Tibial artery (tissue), 4 donors: ENCODE results near the gene NUDT7.

Experiments
- DNase-seq, 2 donors: peaks; one replicate each; pipeline ENCODE4 v3.0.0-alpha.2; 2019
- H3K27ac ChIP-seq, 2 donors: fragments of 200-600 bp; sonication (generic) in 1 of 2; 1 replicate in 1 of 2; 2 replicates in 1 of 2; pipeline ENCODE4 v1.5.1; 2018 to 2019; ENCODE audit warnings: mild to moderate bottlenecking in 1 of 2
- H3K27me3 ChIP-seq, 2 donors: fragments of 200-600 bp; sonication (generic) in 1 of 2; one replicate each; pipeline versions ENCODE4 v1.5.1 to v1.6.0; 2016 to 2019
- H3K36me3 ChIP-seq, 3 donors: fragments of 200-600 bp; sonication (generic) in 2 of 3; one replicate each; pipeline ENCODE4 v1.5.1; 2016 to 2019; ENCODE audit warnings: mild to moderate bottlenecking in 2 of 3
- H3K4me1 ChIP-seq, 4 donors: fragments of 200-600 bp; sonication (generic) in 2 of 4; 1 replicate in 3 of 4; 2 replicates in 1 of 4; pipeline ENCODE4 v1.5.1; 2016 to 2019
- H3K4me3 ChIP-seq, 2 donors: fragments of 200-600 bp; sonication (generic) in 1 of 2; 1 replicate in 1 of 2; 2 replicates in 1 of 2; pipeline ENCODE4 v1.5.1; 2018 to 2019; ENCODE audit warnings: mild to moderate bottlenecking in 2 of 2
- H3K9me3 ChIP-seq, 3 donors: fragments of 200-600 bp; sonication (generic) in 1 of 3; one replicate each; pipeline ENCODE4 v1.5.1; 2016 to 2019
- CTCF ChIP-seq, 2 experiments: fragments of 200-600 bp in 1 of 2; fragments of 450-650 bp in 1 of 2; IDR thresholded peaks; one replicate each; pipeline ENCODE4 v1.5.1; 2017 to 2019; ENCODE audit warnings: antibody characterized with exemption in 2 of 2, mild to moderate bottlenecking in 1 of 2, moderate library complexity in 1 of 2
- intact Hi-C: fragments of 100-400 bp; cut with DNase I; formaldehyde crosslinking; loops from one replicate; pipeline ENCODE4 v1.15.0; 2023; ENCODE audit warnings: low total_unique reads

NUDT7 gene

GRCh38 chr16:77738706-77739558, 16.6 kb downstream of the NUDT7 start:
- H3K4me1 ChIP-seq: no peaks in the 10 kb centered on the region
- TF ChIP-seq CTCF (IDR thresholded peaks at IDR 0.05): no peak
- no peak overlapping the region for H3K27ac ChIP-seq
- peaks cover 0 to 12% (median 9%) of the 10 kb centered on the region in 3 donors for H3K36me3 ChIP-seq
- DNase-seq: no peak
- no peak overlapping the region for H3K4me3 ChIP-seq
- H3K27me3 ChIP-seq: no peaks in the 10 kb centered on the region
- intact Hi-C loops: no loop called here
- H3K9me3 ChIP-seq: no peaks in the 10 kb centered on the region

GRCh38 chr16:77739559-77739892, 17.2 kb downstream of the NUDT7 start:
- peaks cover 0 to 12% (median 9%) of the 10 kb centered on the region in 3 donors for H3K36me3 ChIP-seq
- H3K9me3 ChIP-seq: no peaks in the 10 kb centered on the region
- DNase-seq: no peak
- H3K27me3 ChIP-seq: no peaks in the 10 kb centered on the region
- H3K4me3 ChIP-seq: no peak overlapping the region
- no peaks in the 10 kb centered on the region for H3K4me1 ChIP-seq
- intact Hi-C loops: no loop called here
- no peak for TF ChIP-seq CTCF (IDR thresholded peaks at IDR 0.05)
- H3K27ac ChIP-seq: no peak overlapping the region

- H3K4me1 ChIP-seq: no peaks in the 10 kb centered on the region
- intact Hi-C loops: no loop called here
- no peaks in the 10 kb centered on the region for H3K27me3 ChIP-seq
- H3K9me3 ChIP-seq: no peaks in the 10 kb centered on the region
- no peaks in the 10 kb centered on the region for H3K36me3 ChIP-seq
- H3K27ac ChIP-seq: no peak overlapping the region
- H3K4me3 ChIP-seq: no peak overlapping the region
- TF ChIP-seq CTCF (IDR thresholded peaks at IDR 0.05): no peak
- no peak for DNase-seq
Observed at GRCh38 chr16:77744141-77744540, 21.8 kb downstream of the NUDT7 start.

- Histone ChIP-seq H3K4me3 (no peak overlapping the region), H3K36me3 (no peaks in the 10 kb centered on the region), H3K27ac (no peak overlapping the region), H3K9me3 (no peaks in the 10 kb centered on the region), H3K27me3 (no peaks in the 10 kb centered on the region), H3K4me1 (no peaks in the 10 kb centered on the region)
- no peak for DNase-seq
- intact Hi-C loops: no loop called here
- no peak for TF ChIP-seq CTCF (IDR thresholded peaks at IDR 0.05)
Observed at GRCh38 chr16:77745972-77746371, 23.7 kb downstream of the NUDT7 start.

- no peaks in the 10 kb centered on the region for H3K27me3 ChIP-seq
Observed at GRCh38 chr16:77748421-77749005, 26.2 kb downstream of the NUDT7 start.

More at GRCh38 chr16:77748421-77749005, 26.2 kb downstream of the NUDT7 start:
- H3K27ac ChIP-seq: no peak overlapping the region
- H3K36me3 ChIP-seq: no peaks in the 10 kb centered on the region
- DNase-seq: no peak
- no peaks in the 10 kb centered on the region for H3K9me3 ChIP-seq
- intact Hi-C loops: no loop called here
- H3K4me3 ChIP-seq: no peak overlapping the region
- no peak for TF ChIP-seq CTCF (IDR thresholded peaks at IDR 0.05)
- no peaks in the 10 kb centered on the region for H3K4me1 ChIP-seq
